DMS 273 (cell line): ENCODE data around the gene RUNX1.

ENCODE experiments used
- DNase-seq: peaks from one replicate; lab custom pipeline; 2025; ENCODE audit not compliant: unreplicated experiment; lab: John Stamatoyannopoulos, UW

The RUNX1 gene

DNA sequence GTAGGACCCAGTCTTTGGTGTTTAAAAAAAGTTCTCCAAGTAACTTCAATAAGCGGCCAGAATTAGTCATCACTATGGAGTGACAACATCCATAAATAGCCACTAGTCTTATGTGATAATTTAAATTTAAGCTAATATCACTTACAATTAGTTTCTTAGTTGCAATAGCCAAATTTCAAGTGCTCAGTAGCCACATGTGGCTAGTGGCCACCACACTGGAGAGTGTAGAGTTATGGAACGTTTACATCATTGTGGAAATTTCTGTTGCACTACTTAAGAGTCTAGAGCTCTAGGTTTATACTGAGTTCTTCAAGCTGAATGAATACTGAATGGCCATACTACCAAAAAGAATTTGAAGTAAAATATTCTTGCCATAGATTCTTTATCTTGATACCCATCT is 121.1 kb downstream of the RUNX1 start:
- no peak for DNase-seq

- DNase-seq: no peak
Observed at GRCh38 chr21:34926803-34927467, 122.2 kb downstream of the RUNX1 start.

DNA sequence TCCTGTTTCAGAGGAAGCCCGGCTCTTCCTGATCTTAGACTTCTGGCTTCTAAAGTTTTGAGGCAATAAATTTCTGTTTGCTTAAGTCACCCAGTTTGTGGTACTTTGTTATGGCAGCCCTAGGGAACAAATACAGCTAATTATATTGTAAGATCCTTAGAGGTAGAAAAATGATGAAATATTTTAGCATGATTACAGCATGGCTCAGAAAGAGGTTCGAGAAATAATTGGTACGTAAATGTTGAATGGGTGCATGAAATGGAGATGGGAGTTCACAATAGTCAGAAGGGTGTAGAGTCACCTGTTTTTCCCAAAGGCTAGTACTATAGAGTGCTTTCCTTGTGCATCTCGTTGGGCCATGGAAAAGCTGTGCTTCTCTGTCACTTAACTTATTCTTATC is 123.5 kb downstream of the RUNX1 start:
- no peak for DNase-seq

DNA sequence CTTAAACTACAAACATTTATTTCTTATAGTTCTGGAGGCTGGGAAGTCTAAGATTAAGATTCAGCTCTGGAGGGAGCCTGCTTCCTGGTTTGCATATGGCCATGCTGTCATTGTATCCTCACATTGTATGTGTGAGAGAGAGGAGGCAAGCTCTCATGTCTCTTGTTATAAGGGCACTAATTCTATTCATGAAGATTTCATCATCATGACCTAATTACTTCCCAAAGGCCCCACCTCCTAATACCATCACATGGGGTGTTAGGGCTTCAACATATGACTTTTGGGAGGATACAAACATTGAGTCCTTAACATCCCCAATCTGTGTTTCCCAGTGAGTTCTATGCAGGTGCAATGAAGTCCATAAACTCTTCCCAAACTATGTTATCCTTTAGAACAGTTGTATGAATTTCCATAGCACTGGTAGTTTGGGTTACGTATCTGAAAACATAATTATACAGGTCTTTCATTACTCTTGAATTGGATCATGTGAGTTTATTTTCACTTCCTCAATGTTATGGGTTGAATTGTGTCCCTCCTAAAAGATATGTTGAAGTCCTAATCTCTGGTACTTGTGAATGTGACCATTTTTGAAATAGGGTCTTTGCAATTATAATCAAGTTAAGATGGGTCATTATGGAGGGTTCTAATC is 124.2 kb downstream of the RUNX1 start:
- no peak for DNase-seq

DNA sequence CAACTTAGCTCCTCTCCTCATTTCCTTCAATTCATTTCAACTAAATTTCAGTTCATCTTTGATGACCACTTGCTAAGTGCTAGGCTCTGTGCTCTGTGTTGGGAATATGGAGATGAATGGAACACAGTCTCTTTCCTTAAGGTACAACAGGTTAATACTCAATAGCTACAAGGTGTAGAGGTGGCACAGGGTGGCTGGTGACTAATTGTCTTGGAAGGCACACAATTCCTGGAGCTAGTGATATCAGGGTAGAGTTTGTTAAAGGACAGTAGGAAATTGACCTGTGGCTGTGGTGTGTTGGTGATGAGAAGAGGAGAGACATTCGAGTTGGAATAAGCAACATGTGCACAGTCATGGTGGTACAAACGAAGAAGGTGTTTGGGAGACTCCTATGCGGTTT is 124.9 kb downstream of the RUNX1 start:
- DNase-seq: no peak

GRCh38 chr21:34923626-34924025 is 125.5 kb downstream of the RUNX1 start:
- no peak for DNase-seq

DNA sequence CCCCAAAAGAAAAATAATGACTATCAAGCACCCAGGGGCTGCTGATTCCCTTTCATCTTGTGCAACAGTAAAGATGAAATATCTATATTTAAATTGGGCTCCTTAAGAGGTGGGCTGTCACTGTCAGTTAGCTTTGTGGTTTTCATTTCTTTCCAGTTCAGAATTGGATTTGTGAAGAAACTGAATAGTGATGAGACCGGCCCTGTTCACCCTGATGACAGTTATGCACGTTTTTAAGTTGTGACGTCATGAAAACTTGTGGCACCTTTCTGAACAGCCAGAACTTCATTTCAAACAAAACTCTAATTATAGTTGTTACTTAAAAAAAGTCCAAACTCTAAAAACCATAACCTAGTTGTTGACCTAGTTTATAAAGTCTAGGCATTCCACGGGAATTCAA is 125.9 kb downstream of the RUNX1 start:
- no peak for DNase-seq

- no peak for DNase-seq
Observed at GRCh38 chr21:34922479-34922878, 126.6 kb downstream of the RUNX1 start.

DNA sequence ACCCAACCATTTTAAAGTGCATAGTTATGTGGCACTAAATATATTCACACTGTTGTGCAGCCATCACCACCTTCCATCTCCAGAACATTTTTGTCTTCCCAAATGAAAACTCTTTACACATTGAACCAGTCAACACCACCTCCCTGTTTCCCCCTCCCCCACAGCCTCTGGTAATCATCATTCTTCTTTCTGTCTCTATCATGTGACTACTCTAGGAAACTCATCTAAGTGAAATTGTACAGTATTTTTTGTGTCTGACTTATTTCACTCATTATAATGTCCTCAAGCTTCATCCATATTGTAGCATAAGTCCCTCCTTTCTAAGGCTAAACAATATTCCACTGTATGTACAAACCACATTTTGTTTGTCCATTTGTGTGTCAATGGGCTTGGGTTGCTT is 128.0 kb downstream of the RUNX1 start:
- no peak for DNase-seq

GRCh38 chr21:34919406-34919805 is 129.7 kb downstream of the RUNX1 start:
- DNase-seq: no peak

GRCh38 chr21:34916446-34916845 is 132.7 kb downstream of the RUNX1 start:
- DNase-seq: no peak

GRCh38 chr21:34915364-34915841 is 133.7 kb downstream of the RUNX1 start:
- DNase-seq: no peak

DNA sequence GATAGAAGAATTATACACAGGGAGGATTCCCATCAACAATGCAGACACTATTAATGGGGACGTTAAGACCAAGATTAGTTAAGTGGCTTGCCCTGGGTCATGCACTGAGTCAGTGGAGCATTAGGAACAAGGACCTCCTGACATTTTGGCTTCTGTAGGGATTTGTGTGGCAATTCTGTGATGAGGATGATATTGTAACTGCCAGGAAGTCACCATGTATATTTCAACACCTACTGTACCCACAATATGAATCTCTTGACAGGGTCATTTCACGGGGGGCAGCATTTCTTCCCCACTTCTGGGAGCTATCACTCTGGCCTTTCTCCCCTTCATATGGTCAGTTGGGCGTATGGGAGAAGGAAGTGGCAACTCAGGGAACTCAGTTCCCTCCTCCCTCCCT is 134.9 kb downstream of the RUNX1 start:
- DNase-seq: no peak

GRCh38 chr21:34913811-34914210 is 135.3 kb downstream of the RUNX1 start:
- DNase-seq: no peak

- DNase-seq: no peak
Observed at GRCh38 chr21:34912022-34912945, 136.8 kb downstream of the RUNX1 start.

- no peak for DNase-seq
Observed at GRCh38 chr21:34911360-34911759, 137.7 kb downstream of the RUNX1 start.

GRCh38 chr21:34910396-34910795 is 138.7 kb downstream of the RUNX1 start:
- DNase-seq: no peak

GRCh38 chr21:34909492-34910292 is 139.4 kb downstream of the RUNX1 start:
- DNase-seq: peak; percentile 1

DNA sequence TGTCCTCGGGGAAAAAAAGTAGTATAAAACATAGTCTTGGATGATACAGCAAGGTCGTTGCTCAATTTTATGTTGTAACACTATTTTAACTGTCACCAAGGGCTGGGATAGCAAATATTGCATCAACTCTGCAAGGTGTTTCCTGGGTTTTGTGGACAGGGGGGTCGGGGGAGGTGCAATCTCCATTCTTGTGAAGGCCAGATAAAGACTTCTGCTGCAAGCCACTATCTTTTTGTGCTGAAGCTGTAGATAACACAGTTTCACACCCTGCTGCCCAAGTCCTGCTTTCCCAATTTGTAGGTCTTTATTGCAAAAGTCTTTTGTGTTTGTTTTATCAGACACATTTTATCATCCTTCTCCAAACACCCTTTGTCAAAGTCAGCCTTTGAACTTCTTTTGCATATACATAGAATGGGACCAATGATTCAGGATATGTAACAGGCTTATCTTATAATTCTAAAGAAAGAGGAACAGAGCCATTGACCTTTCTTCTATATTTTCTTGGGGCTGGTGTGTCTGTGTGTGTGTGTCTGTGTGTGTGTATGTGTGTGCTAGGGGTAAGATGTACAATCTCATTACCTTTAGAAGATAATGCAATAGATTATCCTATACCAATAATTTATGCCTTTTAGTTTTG is 140.6 kb downstream of the RUNX1 start:
- DNase-seq: no peak
